Measurements from ENCODE around the gene CEP152. TPM values are rescaled to one million over a fixed set of nuclear protein-coding genes. Genes with fewer than 3 reads are reported as not detected.
"Not testable (repeated sequence)": the region's sequence is repeated elsewhere in the genome, so short reads cannot be mapped to it uniquely, and the experiment has no call there.

CEP152 gene
- total RNA-seq, 1 experiment from 2014 or later: 6.4 TPM

- no peaks in the 10 kb centered on the region for H3K9me3 Mint-ChIP-seq (ENCODE audit: unreplicated experiment)
- TF ChIP-seq CTCF (IDR thresholded peaks at IDR 0.05; ENCODE audit: unreplicated experiment): no peak
- peaks cover 27% of the 10 kb centered on the region for H3K36me3 Mint-ChIP-seq (ENCODE audit: insufficient read depth, unreplicated experiment)
- H3K27ac Mint-ChIP-seq (ENCODE audit: low read depth, unreplicated experiment): peak overlapping the region; percentile 43
- intact Hi-C loops (cut with micrococcal nuclease): no loop called here
- POLR2A ChIA-PET: interaction anchor here (0.5 to 1.6 kb wide), 5 partner anchors 15 to 150 kb away, joined by 3 to 4 read pairs (median 3); partner anchors contain the start of genes CEP152 and FBN1
- CTCF ChIA-PET: no interaction called here
- DNase-seq (ENCODE audit: unreplicated experiment): no peak
- no peaks in the 10 kb centered on the region for H3K27me3 Mint-ChIP-seq (ENCODE audit: insufficient read depth, unreplicated experiment)
- no peak overlapping the region for H3K4me3 Mint-ChIP-seq (ENCODE audit: unreplicated experiment)
- BruUV-seq (replicated peaks): no TSS peak
- H3K4me1 Mint-ChIP-seq (ENCODE audit: insufficient read depth, unreplicated experiment): peaks cover 13% of the 10 kb centered on the region
Observed at GRCh38 chr15:48794697-48795134, 16.2 kb downstream of the CEP152 start.

- CTCF ChIA-PET: interaction anchor here (0.6 to 2.2 kb wide), 3 partner anchors 9 to 434 kb away, joined by 3 to 10 read pairs (median 4); no protein-coding TSS in a partner anchor
- no peaks in the 10 kb centered on the region for H3K27me3 Mint-ChIP-seq (ENCODE audit: insufficient read depth, unreplicated experiment)
Observed at GRCh38 chr15:48792408-48792807, 18.5 kb downstream of the CEP152 start.

GRCh38 chr15:48790466-48791115, 20.3 kb downstream of the CEP152 start:
- DNase-seq (ENCODE audit: unreplicated experiment); H3K27me3 Mint-ChIP-seq (ENCODE audit: insufficient read depth, unreplicated experiment); H3K4me1 Mint-ChIP-seq (ENCODE audit: insufficient read depth, unreplicated experiment); H3K9me3 Mint-ChIP-seq (ENCODE audit: unreplicated experiment); intact Hi-C loops (cut with micrococcal nuclease); BruUV-seq (replicated peaks); H3K4me3 Mint-ChIP-seq (ENCODE audit: unreplicated experiment); H3K27ac Mint-ChIP-seq (ENCODE audit: low read depth, unreplicated experiment): not testable (repeated sequence)
- CTCF ChIA-PET: interaction anchor here (0.6 to 2.2 kb wide), 3 partner anchors 11 to 431 kb away, joined by 4 to 10 read pairs (median 4); no protein-coding TSS in a partner anchor
- peaks cover 47% of the 10 kb centered on the region for H3K36me3 Mint-ChIP-seq (ENCODE audit: insufficient read depth, unreplicated experiment)
- POLR2A ChIA-PET: interaction anchor here (1.0 to 2.0 kb wide), 3 partner anchors 9 to 20 kb away, joined by 3 to 8 read pairs (median 4); partner anchors contain the start of gene CEP152

More at GRCh38 chr15:48792408-48792807, 18.5 kb downstream of the CEP152 start:
- no peak for TF ChIP-seq CTCF (IDR thresholded peaks at IDR 0.05; ENCODE audit: unreplicated experiment)
- Mint-ChIP-seq H3K4me1 (ENCODE audit: insufficient read depth, unreplicated experiment) (peaks cover 6% of the 10 kb centered on the region), H3K9me3 (ENCODE audit: unreplicated experiment) (no peaks in the 10 kb centered on the region), H3K27ac (ENCODE audit: low read depth, unreplicated experiment) (no peak overlapping the region), H3K4me3 (ENCODE audit: unreplicated experiment) (no peak overlapping the region), H3K36me3 (ENCODE audit: insufficient read depth, unreplicated experiment) (peaks cover 47% of the 10 kb centered on the region)
- BruUV-seq (replicated peaks): no TSS peak
- DNase-seq (ENCODE audit: unreplicated experiment): no peak
- intact Hi-C loops (cut with micrococcal nuclease): no loop called here
- POLR2A ChIA-PET: interaction anchor here (0.7 kb wide), 1 partner anchor 9 kb away, joined by 3 read pairs; no protein-coding TSS in a partner anchor

GRCh38 chr15:48785712-48786111, 25.2 kb downstream of the CEP152 start:
- H3K27ac Mint-ChIP-seq (ENCODE audit: low read depth, unreplicated experiment): no peak overlapping the region
- CTCF ChIA-PET: interaction anchor here (0.5 to 1.4 kb wide), 3 partner anchors 16 to 427 kb away, joined by 3 to 4 read pairs (median 4); partner anchors contain the start of gene CEP152
- H3K9me3 Mint-ChIP-seq (ENCODE audit: unreplicated experiment): no peaks in the 10 kb centered on the region

More at GRCh38 chr15:48785712-48786111, 25.2 kb downstream of the CEP152 start:
- POLR2A ChIA-PET: interaction anchor here (0.7 to 1.0 kb wide), 2 partner anchors 26 to 148 kb away, joined by 3 to 4 read pairs; no protein-coding TSS in a partner anchor
- Mint-ChIP-seq H3K36me3 (ENCODE audit: insufficient read depth, unreplicated experiment) (peaks cover 35% of the 10 kb centered on the region), H3K27me3 (ENCODE audit: insufficient read depth, unreplicated experiment) (no peaks in the 10 kb centered on the region), H3K4me3 (ENCODE audit: unreplicated experiment) (no peak overlapping the region), H3K4me1 (ENCODE audit: insufficient read depth, unreplicated experiment) (no peaks in the 10 kb centered on the region)
- intact Hi-C loops (cut with micrococcal nuclease): no loop called here
- DNase-seq (ENCODE audit: unreplicated experiment): no peak
- no peak for TF ChIP-seq CTCF (IDR thresholded peaks at IDR 0.05; ENCODE audit: unreplicated experiment)
- BruUV-seq (replicated peaks): no TSS peak

Measured in MCF 10A (cell line).